ENCODE measurements around the gene DAB1.

DAB1 gene

DNA sequence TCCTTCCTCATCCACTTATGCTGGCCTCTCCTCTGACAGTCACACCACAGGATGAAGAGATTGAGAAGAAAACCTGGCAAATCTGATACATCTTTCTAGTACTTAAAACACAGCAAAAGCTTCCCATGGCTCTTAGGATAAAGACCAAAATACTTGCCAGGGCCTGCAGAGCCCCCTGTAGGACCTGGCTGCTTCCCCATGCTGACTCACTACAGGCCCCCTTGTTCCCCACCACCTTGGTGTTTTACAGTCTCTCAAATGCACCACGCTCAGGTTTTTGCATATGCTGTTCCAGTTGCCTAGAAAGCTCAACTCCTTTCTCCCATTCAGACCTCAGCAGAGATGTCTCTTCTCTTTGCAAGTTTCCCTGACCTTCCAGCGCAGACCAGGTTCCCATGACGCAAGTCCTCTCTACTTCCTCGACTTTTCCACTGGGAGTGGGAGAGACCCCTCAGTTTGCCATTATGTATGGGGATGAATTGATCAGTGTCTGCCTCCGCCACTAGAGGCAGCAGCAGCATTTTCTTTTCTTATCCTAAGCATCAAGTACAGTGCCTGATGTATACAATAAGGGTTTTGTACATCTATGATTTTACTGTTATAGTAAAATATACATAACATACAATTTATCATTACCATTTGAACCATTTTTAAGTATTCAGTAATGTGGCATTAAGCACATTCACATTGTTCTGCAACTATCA is 344.3 kb downstream of the DAB1 start:
- no peak overlapping the region for H3K4me3 ChIP-seq (ENCODE audit: low read depth, low read length)
- DNase-seq (ENCODE audit: low read depth), result no peak
- peak; percentile 38 for TF ChIP-seq CTCF (IDR thresholded peaks at IDR 0.05; ENCODE audit: control insufficient read depth, extremely low read depth, insufficient read depth)

DNA sequence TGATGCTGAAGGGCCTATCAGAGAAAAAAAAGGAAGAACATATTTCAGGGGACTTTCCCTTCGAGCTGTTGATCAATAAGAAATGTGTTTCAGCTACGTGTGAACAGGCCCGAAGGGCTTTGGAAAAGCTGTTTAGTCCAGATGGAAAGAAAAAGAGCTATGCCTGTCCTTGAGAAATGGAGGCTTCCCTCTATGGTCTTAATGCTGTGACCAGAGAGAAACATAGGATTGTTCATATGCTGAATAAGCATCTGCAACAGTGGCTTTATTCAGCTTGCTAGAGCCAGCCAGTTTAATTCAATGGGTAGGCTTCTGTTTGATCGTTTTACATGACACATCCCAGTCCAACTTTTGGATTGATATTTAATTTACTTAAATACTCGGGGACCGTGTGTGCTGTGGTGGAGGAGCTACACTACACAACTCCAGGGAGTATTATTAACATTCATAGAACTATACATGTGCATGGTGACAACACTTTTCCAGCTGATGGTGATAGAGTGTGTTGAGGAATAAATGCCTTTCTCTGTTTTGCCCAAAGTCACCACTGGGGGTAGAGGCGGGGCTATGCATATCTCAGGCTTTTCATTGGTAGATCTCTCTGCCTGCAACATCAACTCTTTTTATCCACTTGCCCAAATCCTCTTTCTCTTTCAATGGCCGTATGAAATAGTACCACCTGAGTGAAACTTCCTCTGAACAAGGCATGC is 351.3 kb downstream of the DAB1 start:
- DNase-seq (ENCODE audit: low read depth), result no peak
- no peak overlapping the region for H3K4me3 ChIP-seq (ENCODE audit: low read depth, low read length)
- no peak for TF ChIP-seq CTCF (IDR thresholded peaks at IDR 0.05; ENCODE audit: control insufficient read depth, extremely low read depth, insufficient read depth)

DNA sequence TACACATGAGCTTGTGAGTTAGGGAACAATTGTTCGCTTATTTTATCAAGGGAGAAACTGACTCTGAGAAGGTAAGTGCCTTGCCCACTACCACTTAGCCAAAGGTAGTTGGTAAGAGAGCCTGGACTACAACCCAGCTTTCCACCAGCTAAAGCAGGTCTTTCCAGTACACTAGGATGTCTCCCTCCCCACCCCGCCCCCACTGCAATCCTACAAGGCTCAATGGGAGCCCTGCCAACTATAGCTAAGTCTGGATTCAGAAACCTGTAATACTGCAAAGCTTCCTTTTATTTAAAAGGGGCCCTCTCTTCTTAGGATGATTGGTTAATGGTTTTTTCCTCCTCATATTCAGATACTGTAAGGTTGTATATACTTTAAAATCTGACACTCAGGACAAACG is 356.0 kb downstream of the DAB1 start:
- no peak overlapping the region for H3K4me3 ChIP-seq (ENCODE audit: low read depth, low read length)
- TF ChIP-seq CTCF (IDR thresholded peaks at IDR 0.05; ENCODE audit: control insufficient read depth, extremely low read depth, insufficient read depth), result no peak
- peak; percentile 45 for DNase-seq (ENCODE audit: low read depth)

DNA sequence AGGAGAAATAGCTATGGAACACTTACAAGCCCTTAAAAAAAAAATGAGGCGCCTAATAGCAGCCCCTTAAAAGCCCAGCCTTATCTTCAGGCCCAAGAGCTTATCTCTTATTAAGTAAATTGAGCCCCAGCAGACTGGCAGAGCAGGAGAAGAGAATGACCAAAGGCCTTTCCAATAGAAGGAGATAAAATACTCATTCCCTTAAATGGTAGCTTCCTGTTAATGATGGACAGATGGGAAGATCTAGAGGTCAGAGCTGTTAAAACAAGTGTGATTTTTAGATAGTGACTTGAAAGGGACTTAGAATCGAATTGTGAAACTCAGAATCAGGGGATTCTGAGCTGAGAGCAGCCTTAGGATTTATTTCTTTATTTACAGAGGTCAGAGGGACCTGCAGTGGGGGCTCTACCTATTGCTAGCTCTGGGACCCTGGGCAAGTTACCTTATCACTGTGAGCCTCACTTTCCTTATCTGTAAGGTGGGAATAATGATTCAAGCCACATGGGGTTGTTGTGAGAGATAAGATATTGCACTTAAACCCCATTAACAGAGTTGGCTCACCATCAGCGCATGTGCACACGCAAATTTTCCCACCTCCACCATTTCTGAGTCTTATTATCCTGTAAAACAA is 356.8 kb downstream of the DAB1 start:
- no peak for TF ChIP-seq CTCF (IDR thresholded peaks at IDR 0.05; ENCODE audit: control insufficient read depth, extremely low read depth, insufficient read depth)
- no peak overlapping the region for H3K4me3 ChIP-seq (ENCODE audit: low read depth, low read length)
- DNase-seq (ENCODE audit: low read depth), result no peak

DNA sequence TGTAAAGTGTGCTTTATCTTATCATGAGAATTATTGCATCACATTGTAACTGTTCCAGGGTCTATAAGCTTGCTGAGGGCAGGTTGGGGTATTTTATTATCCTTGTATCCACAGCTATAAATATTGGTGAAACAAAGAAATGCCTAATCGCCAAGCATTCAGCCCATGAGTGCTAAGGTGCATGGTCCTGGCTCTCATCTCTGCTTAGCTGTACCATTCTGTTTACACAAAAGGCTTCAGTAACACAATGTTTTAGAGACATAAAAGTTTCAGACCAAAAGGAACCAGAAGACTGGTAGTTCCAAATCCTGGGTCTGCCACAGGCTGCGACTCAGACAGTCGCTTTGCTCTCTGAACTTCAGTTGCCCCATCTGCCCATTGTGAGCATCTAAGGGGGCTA is 358.4 kb downstream of the DAB1 start:
- DNase-seq (ENCODE audit: low read depth), result peak; percentile 23
- no peak overlapping the region for H3K4me3 ChIP-seq (ENCODE audit: low read depth, low read length)
- no peak for TF ChIP-seq CTCF (IDR thresholded peaks at IDR 0.05; ENCODE audit: control insufficient read depth, extremely low read depth, insufficient read depth)

- no peak for DNase-seq (ENCODE audit: low read depth)
- no peak overlapping the region for H3K4me3 ChIP-seq (ENCODE audit: low read depth, low read length)
- TF ChIP-seq CTCF (IDR thresholded peaks at IDR 0.05; ENCODE audit: control insufficient read depth, extremely low read depth, insufficient read depth), result no peak
Measured at GRCh38 chr1:57064379-57065140, 359.3 kb downstream of the DAB1 start.

All from LNCaP clone FGC (cell line).